Mucosa of descending colon (tissue), 3 donors: Measurements from ENCODE around the gene IL17D. TPM values are rescaled to one million over a fixed set of nuclear protein-coding genes. Genes with fewer than 3 reads are reported as not detected.

Source experiments
- ATAC-seq: fragments of 200-7000 bp; cut with Tn5 transposase; one replicate; pipeline ENCODE4 v1.9.1; 2020; ENCODE audit warnings: mild to moderate bottlenecking, moderate library complexity
- DNase-seq, 3 donors: peaks; one replicate each; pipeline ENCODE4 v3.0.0-alpha.2; 2020
- H3K36me3 ChIP-seq: fragments of 200-600 bp; one replicate; pipeline ENCODE4 v1.8.0; 2021; ENCODE audit warnings: low read depth, mild to moderate bottlenecking
- H3K4me1 ChIP-seq: fragments of 200-600 bp; one replicate; pipeline ENCODE4 v1.8.0; 2021; ENCODE audit warnings: low read depth, mild to moderate bottlenecking
- H3K4me3 ChIP-seq: fragments of 200-600 bp; one replicate; pipeline ENCODE4 v1.8.0; 2021; ENCODE audit warnings: mild to moderate bottlenecking
- H3K9me3 ChIP-seq: fragments of 200-600 bp; one replicate; pipeline ENCODE4 v1.8.0; 2021; ENCODE audit warnings: mild to moderate bottlenecking
- intact Hi-C, 2 donors: fragments of 100-400 bp; cut with DNase I in 1 of 2; cut with micrococcal nuclease in 1 of 2; formaldehyde crosslinking; loops; one replicate each; pipeline versions ENCODE4 v1.11.0 to v1.11.1; 2022; cut with DNase I, micrococcal nuclease
- total RNA-seq, 3 donors: library from RNA; stranded (reverse); fragmentation: NEBNext Ultra II Directional in 2 of 3; extraction: Animal tissue kit (Norgen Biotek cat#: 25700) in 2 of 3; gene quantifications; one replicate each; pipeline versions ENCODE4 v1.2.1 to v1.2.4, GENCODE V29; 2021 to 2023
- TF ChIP-seq, protein P1 (sequence below): fragments of 200-600 bp; IDR thresholded peaks from one replicate; pipeline ENCODE4 v1.8.0; 2022; ENCODE audit warnings: antibody characterized with exemption, mild to moderate bottlenecking
- donor health status: DM: no; HTN: no; CAD: no; lungs with moderate emphysema.
- donor health status: DM: no; HTN: no; CAD: no.
- donor health status: DM: no; HTN: yes; CAD: no.

Gene IL17D
- total RNA-seq, 3 donors from 2014 or later, result 0.41 to 1.5 (median 0.41) TPM

GRCh38 chr13:20696073-20696472 lies 7.4 kb upstream of the IL17D start:
- intact Hi-C loops, result no loop called here

DNA sequence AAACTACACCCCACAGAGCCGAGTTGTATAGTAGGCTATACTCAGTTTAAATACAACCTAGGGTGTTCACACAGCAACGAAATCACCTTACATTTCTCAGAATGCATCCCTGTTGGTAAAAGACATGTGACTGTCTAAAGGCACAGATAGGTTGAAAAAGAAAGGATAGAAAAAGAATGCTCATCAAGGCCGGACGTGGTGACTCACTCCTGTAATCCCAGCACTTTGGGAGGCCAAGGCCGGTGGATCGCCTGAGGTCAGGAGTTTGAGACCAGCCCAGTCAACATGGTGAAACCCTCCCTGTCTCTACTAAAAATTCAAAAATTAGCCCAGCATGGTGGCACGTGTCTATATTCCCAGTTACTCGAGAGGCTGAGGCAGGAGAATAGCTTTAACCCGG lies 3.8 kb upstream of the IL17D start:
- ATAC-seq (no peak), DNase-seq (no peak)
- Histone ChIP-seq H3K4me3 (no peak overlapping the region), H3K4me1 (peaks cover 9% of the 10 kb centered on the region), H3K9me3 (no peaks in the 10 kb centered on the region), H3K36me3 (no peaks in the 10 kb centered on the region)
- TF ChIP-seq, protein P1, sequence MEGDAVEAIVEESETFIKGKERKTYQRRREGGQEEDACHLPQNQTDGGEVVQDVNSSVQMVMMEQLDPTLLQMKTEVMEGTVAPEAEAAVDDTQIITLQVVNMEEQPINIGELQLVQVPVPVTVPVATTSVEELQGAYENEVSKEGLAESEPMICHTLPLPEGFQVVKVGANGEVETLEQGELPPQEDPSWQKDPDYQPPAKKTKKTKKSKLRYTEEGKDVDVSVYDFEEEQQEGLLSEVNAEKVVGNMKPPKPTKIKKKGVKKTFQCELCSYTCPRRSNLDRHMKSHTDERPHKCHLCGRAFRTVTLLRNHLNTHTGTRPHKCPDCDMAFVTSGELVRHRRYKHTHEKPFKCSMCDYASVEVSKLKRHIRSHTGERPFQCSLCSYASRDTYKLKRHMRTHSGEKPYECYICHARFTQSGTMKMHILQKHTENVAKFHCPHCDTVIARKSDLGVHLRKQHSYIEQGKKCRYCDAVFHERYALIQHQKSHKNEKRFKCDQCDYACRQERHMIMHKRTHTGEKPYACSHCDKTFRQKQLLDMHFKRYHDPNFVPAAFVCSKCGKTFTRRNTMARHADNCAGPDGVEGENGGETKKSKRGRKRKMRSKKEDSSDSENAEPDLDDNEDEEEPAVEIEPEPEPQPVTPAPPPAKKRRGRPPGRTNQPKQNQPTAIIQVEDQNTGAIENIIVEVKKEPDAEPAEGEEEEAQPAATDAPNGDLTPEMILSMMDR, result no peak
- intact Hi-C loops, result no loop called here

More at GRCh38 chr13:20696073-20696472, 7.4 kb upstream of the IL17D start:
- ATAC-seq (no peak), DNase-seq (no peak)
- H3K36me3 ChIP-seq, result no peaks in the 10 kb centered on the region
- H3K4me1 ChIP-seq, result no peaks in the 10 kb centered on the region
- TF ChIP-seq, protein P1, result no peak
- no peak overlapping the region for H3K4me3 ChIP-seq
- no peaks in the 10 kb centered on the region for H3K9me3 ChIP-seq

- Histone ChIP-seq H3K9me3 (no peaks in the 10 kb centered on the region), H3K36me3 (no peaks in the 10 kb centered on the region), H3K4me3 (no peak overlapping the region), H3K4me1 (peaks cover 9% of the 10 kb centered on the region)
- intact Hi-C loops, result no loop called here
- TF ChIP-seq, protein P1, result no peak
- ATAC-seq (no peak), DNase-seq (no peak)
Observed at GRCh38 chr13:20700288-20700687, 3.2 kb upstream of the IL17D start.

DNA sequence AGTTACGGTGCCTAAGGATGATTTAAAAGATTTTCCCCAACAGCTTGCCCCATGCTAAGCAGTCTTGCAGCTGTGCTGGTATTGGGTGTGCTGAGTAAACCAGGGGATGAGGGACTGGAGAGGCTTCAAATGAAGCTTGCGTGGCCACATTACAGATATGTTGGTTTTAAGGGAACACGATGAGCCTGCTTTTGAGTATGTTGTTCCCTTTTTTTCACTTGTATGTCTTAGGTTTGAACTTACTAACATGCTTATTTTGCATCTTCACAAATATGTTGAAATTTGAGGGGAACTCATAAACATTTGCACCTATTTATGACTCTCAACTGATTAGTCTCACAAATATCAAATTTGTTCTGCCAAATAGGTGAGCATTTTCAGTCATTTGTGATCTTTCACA lies 2.0 kb upstream of the IL17D start:
- ATAC-seq, result no peak
- Histone ChIP-seq H3K4me3 (no peak overlapping the region), H3K9me3 (no peaks in the 10 kb centered on the region), H3K4me1 (peaks cover 9% of the 10 kb centered on the region), H3K36me3 (no peaks in the 10 kb centered on the region)
- DNase-seq, result no peak
- intact Hi-C loops, result no loop called here
- TF ChIP-seq, protein P1, result no peak

- intact Hi-C loops, result no loop called here
Observed at GRCh38 chr13:20702530-20702914, 977 bp upstream of the IL17D start.

More at GRCh38 chr13:20702530-20702914, 977 bp upstream of the IL17D start:
- TF ChIP-seq, protein P1, result no peak
- Histone ChIP-seq H3K9me3 (no peaks in the 10 kb centered on the region), H3K36me3 (no peaks in the 10 kb centered on the region), H3K4me1 (peaks cover 9% of the 10 kb centered on the region), H3K4me3 (no peak overlapping the region)
- ATAC-seq, result peak; percentile 19
- peak in 1 of 3 donors; percentile 33 for DNase-seq
